GM13976 (cell line): ENCODE results near the gene NUP93.

Experiments
- DNase-seq: peaks from one replicate; pipeline ENCODE4 v3.0.0; 2012; ENCODE audit warnings: low spot score
- CTCF ChIP-seq: IDR thresholded peaks from 2 replicates; pipeline ENCODE4 v1.5.1; 2012; ENCODE audit warnings: borderline replicate concordance, mild to moderate bottlenecking; ENCODE audit not compliant: insufficient read depth; ENCODE audit errors: extremely low read depth, missing control alignments, control extremely low read depth
- in situ Hi-C: fragments of 300-500 bp; cut with MboI; formaldehyde crosslinking; loops from one replicate; pipeline ENCODE4 v1.12.0; 2022; ENCODE audit warnings: low sequenced_read_pairs, mixed read lengths, inconsistent platforms; ENCODE audit not compliant: unreplicated experiment

Gene NUP93

GRCh38 chr16:56848955-56849689, 119.2 kb downstream of the NUP93 start:
- no peak for TF ChIP-seq CTCF
- no peak for DNase-seq
- in situ Hi-C loops = no loop called here

GRCh38 chr16:56849690-56850680, 120.1 kb downstream of the NUP93 start:
- in situ Hi-C loops = no loop called here
- no peak for TF ChIP-seq CTCF
- DNase-seq = no peak

- in situ Hi-C loops = no loop called here
- no peak for DNase-seq
- no peak for TF ChIP-seq CTCF
Observed at GRCh38 chr16:56851671-56852400, 121.9 kb downstream of the NUP93 start.

GRCh38 chr16:56852401-56852730, 122.4 kb downstream of the NUP93 start:
- no peak for DNase-seq
- in situ Hi-C loops = no loop called here
- no peak for TF ChIP-seq CTCF

- no peak for TF ChIP-seq CTCF
- in situ Hi-C loops = no loop called here
- DNase-seq = no peak
Observed at GRCh38 chr16:56852968-56853367, 123.0 kb downstream of the NUP93 start.

GRCh38 chr16:56855201-56855600, 125.3 kb downstream of the NUP93 start:
- in situ Hi-C loops = no loop called here
- TF ChIP-seq CTCF = no peak
- no peak for DNase-seq
